ENCODE data around the gene UBA1. TPM values are rescaled to one million over a fixed set of nuclear protein-coding genes. Genes with fewer than 3 reads are reported as not detected.

UBA1 gene
- total RNA-seq, 1 donor from 2014 or later: 235 TPM

GRCh38 chrX:47146121-47146935 lies 47.3 kb upstream of the UBA1 start:
- Mint-ChIP-seq H3K27ac (peak overlapping the region; percentile 97), H3K4me1 (peaks cover 30% of the 10 kb centered on the region), H3K9me3 (no peaks in the 10 kb centered on the region), H3K36me3 (ENCODE audit: low read depth) (peaks cover 29% of the 10 kb centered on the region), H3K27me3 (no peaks in the 10 kb centered on the region), H3K4me3 (peak overlapping the region; percentile 96)
- no peak for TF ChIP-seq CTCF (IDR thresholded peaks at IDR 0.05)
- no peak for DNase-seq
- intact Hi-C loops (cut with micrococcal nuclease): no loop called here
- POLR2A ChIA-PET: no interaction called here
- CTCF ChIA-PET: no interaction called here
- ATAC-seq (ENCODE audit: low read depth): no peak

- Mint-ChIP-seq H3K36me3 (ENCODE audit: low read depth) (peaks cover 30% of the 10 kb centered on the region), H3K4me1 (peaks cover 32% of the 10 kb centered on the region), H3K27me3 (no peaks in the 10 kb centered on the region), H3K4me3 (peak overlapping the region; percentile 50), H3K9me3 (no peaks in the 10 kb centered on the region), H3K27ac (no peak overlapping the region)
- POLR2A ChIA-PET: no interaction called here
- DNase-seq (no peak), ATAC-seq (ENCODE audit: low read depth) (no peak)
- intact Hi-C loops (cut with micrococcal nuclease): no loop called here
- CTCF ChIA-PET: no interaction called here
- no peak for TF ChIP-seq CTCF (IDR thresholded peaks at IDR 0.05)
Measured at GRCh38 chrX:47146936-47147859, 46.4 kb upstream of the UBA1 start.

GRCh38 chrX:47148946-47149345 lies 44.7 kb upstream of the UBA1 start:
- Mint-ChIP-seq H3K4me1 (peaks cover 24% of the 10 kb centered on the region), H3K4me3 (no peak overlapping the region), H3K27me3 (no peaks in the 10 kb centered on the region), H3K9me3 (no peaks in the 10 kb centered on the region), H3K27ac (no peak overlapping the region), H3K36me3 (ENCODE audit: low read depth) (peaks cover 27% of the 10 kb centered on the region)
- intact Hi-C loops (cut with micrococcal nuclease): no loop called here
- no peak for TF ChIP-seq CTCF (IDR thresholded peaks at IDR 0.05)
- ChIA-PET POLR2A (interaction anchor here (0.6 kb wide), 1 partner anchor 410 kb away, joined by 3 read pairs; no protein-coding TSS in a partner anchor), CTCF (no interaction called here)
- DNase-seq (no peak), ATAC-seq (ENCODE audit: low read depth) (no peak)

- Mint-ChIP-seq H3K27me3 (no peaks in the 10 kb centered on the region), H3K4me3 (no peak overlapping the region), H3K27ac (no peak overlapping the region), H3K36me3 (ENCODE audit: low read depth) (peaks cover 26% of the 10 kb centered on the region), H3K9me3 (no peaks in the 10 kb centered on the region), H3K4me1 (peaks cover 14% of the 10 kb centered on the region)
- POLR2A ChIA-PET: interaction anchor here (0.9 to 1.2 kb wide), 2 partner anchors 82 to 659 kb away, joined by 3 to 4 read pairs; partner anchors contain the start of gene USP11
- no peak for TF ChIP-seq CTCF (IDR thresholded peaks at IDR 0.05)
- CTCF ChIA-PET: no interaction called here
- DNase-seq (no peak), ATAC-seq (ENCODE audit: low read depth) (no peak)
- intact Hi-C loops (cut with micrococcal nuclease): no loop called here
Measured at GRCh38 chrX:47151435-47151834, 42.2 kb upstream of the UBA1 start.

Data from activated B cell treated with CpG ODN at 0.5 μM for 24 hours (primary cell).